Amygdala (tissue), 56 donors: Measurements from ENCODE around the gene SARNP.

Experiments used
- DNase-seq, 56 donors: peaks; one replicate each; lab custom pipeline; 2025; lab: John Stamatoyannopoulos, UW

SARNP gene

DNA sequence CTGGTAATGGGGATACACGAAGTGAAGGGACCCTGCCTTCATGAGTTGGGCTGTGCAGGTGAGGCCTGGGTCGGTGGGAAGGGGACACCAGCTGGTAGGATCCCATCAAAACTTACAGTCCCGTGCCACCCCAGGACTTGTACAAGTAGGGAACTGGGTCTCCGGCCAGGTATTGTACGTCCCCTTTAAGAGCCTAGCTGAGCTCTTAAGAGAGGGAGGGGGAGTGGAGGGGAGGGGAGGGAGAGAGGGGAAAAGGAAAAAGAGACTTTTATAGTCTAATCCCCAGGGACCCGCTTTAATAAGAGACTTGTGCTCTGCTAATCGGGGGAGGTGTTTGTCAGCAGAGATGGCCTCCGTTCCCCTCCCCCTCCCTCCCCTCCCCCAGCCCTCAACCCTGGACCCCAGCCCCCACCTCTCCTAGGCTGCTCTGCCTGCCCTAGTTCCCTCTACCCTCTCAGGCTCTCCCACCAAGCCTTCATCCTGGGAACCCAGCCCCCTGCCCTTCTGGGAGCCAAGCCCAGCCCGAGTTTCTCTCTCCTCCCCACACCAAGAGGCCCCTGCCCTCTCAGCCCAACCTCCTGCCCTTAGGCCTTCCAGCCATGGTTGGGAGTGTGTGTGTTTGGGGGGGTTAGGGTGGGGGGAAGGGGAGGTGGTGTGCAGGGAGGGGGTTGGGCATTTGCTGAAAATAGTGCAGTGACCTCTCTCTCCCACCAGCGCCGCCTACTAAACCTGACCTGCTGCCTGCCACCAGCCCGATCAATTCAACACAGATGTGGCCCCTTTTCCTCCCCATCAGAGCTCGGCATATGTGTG, 72.0 kb downstream of the SARNP start:
- peak in 13 of 56 donors; percentile 11 to 62 (median 24) for DNase-seq

DNA sequence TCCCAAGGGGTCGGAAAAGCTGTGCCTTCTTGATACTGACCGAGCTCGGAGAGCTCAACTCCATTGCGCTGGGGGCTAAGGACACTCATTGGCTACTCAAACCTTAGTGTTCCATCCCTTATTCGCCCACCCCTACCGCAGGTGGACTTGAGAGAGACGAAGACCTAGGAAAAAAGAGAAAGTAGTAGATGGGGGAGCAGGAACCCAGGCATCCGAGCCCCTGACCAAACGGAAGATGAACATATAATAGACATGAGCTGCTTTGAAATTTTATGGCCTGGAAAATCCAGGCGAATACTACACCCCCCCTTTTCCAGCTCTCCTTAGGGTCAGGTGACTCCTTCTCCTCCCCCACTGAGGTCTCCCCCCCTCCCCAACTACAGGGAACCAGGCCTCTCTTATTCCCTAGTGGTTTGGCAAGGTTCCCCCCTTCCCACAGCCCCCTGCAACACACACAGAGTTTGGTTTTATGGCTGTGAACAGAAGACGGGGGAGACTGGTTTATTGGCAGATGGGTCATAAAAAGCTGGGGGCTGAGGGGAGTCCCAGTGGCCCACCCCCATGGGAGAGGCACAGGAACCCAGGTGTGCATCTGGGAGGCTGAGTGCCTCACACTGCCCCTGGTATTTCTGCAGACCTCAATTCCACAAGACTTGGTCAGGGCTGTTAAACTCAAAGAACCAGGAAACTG, 73.0 kb downstream of the SARNP start:
- no peak for DNase-seq

GRCh38 chr12:55743406-55744339, 73.9 kb downstream of the SARNP start:
- peak in 17 of 56 donors; percentile 16 to 64 (median 44) for DNase-seq

- peak in 53 of 56 donors; percentile 27 to 88 (median 71) for DNase-seq
Measured at GRCh38 chr12:55742719-55743405, 74.7 kb downstream of the SARNP start, which contains the start of gene GDF11. GDF11 (plus strand) TSS chr12:55743122; CDS start chr12:55743317, 195 bp downstream.

- DNase-seq: no peak
Measured at GRCh38 chr12:55741931-55742680, 75.4 kb downstream of the SARNP start.

DNA sequence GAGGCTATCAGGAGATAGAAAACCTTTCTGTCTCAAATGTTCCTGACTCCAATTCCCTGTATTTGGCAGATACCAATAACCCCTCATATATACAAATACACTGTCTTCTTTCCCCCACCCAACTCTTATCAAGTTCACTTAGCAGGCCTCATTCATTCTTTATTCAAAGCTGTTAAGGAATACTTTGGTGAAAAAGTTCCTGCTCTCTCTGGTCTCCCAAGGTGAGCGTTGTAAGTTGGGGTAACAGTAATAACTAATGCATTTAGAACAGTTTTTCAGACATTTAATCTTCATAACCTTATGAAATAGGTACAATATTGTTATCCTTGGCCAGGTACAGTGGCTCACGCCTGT, 78.5 kb downstream of the SARNP start:
- DNase-seq: no peak

DNA sequence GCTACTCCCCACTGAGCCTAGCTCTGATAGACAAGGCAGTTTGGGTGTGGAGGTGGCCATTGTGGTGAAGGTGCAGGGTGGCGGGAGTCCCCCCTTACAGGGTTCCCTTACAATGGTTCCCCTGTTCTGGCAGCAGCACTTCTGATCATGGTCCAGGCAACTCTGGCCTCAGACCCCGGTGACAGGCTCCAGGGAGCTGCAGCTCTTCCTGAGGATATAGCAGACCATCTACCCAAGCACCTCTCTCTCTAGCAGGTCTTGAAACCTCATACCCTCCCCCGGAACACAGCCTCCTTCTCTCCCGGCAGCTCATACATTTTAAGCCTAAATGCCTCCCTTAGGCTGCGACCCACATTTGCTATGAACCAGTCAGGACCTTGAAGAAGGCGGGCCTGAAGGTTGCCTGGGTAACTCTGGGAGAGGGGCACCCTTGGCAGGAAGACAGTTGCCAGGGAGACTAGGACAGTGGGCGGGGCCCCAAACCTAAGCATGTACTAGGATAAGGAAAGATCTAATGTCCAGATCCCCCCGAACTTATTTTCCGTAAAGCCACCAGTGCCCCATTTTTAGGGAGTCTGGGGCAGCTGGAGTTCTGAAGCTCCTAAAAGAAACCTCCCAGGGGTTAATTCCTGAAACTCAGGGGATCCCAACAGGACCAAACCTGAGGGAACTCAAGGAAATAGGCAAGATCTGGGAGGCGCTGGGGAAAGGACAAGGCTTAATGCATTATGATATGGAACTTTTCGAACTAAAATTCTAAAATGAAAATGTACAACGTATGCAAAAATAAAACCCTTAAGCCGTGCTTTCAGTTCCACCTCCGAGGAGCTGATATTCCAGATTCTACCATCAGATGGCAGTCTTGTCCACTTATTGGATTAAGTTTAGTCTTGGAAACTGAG, 79.2 kb downstream of the SARNP start:
- DNase-seq: peak in 52 of 56 donors; percentile 37 to 89 (median 74)

DNA sequence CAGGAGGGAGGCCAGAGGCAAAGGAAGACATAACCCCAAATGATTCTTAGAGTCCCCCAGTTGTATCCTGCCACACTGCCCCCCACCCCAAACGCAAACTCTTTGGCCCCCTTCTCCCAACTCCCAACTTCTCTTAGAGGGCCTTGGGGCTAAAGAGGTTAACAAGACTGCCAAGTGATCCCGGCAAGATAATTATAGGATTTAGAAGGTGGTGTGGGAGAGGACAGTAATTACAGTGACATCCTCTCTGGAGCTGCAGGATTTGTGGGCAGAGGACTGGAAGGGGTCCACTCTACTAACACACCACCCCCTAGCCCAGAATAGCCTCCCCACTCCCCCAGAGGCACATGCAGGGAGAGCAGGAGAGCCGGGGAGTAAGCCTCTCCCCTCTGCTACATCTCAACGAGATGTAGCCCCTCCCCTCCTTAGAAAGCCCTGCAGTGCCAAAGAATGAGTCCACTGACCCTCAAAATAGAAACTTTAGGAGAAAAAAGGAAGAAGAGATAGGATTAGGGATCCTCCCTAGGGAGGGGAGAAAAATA, 79.9 kb downstream of the SARNP start:
- DNase-seq: no peak

DNA sequence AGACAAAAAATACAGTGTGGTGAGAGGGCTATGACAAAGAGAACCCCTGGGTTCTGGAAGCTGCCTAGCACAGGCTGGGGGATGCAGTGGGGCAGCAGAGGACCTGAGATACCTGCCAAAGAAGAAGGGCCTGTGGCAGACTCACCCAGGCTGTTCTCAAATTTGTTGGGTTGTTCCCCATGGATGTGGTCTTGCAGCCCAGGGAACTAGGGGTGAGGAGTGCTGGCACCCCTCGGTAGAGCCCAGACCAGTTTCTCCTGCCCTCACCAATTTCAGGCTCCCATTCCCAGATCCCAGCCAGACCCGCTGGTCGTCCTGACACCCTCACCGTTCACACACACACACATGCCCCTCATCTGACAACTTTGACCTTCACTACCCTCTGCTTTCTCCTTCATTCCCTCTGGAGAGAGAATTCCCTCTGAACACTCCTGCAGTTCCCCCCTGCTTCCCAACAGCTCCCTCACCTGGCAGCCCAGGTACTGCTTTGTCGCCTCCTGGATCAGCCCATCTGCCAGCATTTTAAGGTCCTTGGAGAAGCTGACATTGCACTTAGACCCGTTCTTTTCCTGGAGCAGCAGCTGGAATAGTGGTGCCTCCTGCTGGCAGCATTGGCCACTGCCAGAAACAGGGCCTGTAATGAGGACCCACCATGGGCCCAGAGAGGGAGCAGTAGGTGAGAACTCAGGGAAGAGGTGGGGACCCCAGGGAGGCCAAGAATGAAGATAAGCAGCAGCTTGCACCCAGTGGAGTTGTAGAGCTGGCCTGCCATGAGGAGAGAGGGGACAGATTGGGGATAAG, 80.5 kb downstream of the SARNP start:
- DNase-seq: peak in 42 of 56 donors; percentile 13 to 79 (median 44)

DNA sequence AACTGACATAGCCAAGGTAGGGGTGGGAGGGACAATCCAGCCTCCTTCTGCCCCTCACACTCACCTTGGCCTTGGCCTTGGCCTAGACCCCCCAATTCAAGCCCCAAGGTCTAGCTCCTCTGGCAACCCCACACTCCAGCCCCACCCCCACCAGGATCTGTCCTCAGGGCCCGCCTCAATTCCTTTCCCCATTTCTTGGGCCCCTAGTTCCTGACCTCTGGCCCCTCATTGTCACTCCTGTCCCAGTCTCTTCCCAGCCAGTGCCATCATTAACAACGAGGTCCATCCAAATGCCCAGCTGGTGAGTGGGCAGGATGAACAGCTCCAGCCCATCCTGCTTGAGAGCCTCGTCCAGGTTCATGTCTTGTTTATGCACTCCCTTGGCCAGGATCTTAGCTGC, 81.4 kb downstream of the SARNP start:
- DNase-seq: no peak

- no peak for DNase-seq
Measured at GRCh38 chr12:55734595-55734994, 82.9 kb downstream of the SARNP start.

DNA sequence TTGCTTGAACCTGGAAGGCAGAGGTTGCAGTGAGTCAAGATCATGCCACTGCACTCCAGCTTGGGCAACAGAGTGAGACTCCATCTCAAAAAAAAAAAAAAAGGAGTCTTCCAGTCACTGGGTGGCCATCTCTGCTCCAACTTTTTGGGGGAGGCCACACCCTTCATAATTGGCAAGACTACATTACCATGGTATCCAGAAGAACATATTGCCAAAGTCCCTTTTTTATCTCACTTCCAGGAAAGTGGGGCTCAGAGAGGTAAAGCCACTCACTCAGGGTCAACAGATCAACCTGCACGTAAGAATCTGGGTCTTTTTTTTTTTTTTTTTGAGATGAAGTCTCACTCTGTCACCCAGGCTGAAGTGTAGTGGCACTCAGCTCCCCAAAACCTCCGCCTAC, 83.7 kb downstream of the SARNP start:
- no peak for DNase-seq

- DNase-seq: no peak
Measured at GRCh38 chr12:55733021-55733555, 84.4 kb downstream of the SARNP start.

- DNase-seq: no peak
Measured at GRCh38 chr12:55732288-55732687, 85.2 kb downstream of the SARNP start.

DNA sequence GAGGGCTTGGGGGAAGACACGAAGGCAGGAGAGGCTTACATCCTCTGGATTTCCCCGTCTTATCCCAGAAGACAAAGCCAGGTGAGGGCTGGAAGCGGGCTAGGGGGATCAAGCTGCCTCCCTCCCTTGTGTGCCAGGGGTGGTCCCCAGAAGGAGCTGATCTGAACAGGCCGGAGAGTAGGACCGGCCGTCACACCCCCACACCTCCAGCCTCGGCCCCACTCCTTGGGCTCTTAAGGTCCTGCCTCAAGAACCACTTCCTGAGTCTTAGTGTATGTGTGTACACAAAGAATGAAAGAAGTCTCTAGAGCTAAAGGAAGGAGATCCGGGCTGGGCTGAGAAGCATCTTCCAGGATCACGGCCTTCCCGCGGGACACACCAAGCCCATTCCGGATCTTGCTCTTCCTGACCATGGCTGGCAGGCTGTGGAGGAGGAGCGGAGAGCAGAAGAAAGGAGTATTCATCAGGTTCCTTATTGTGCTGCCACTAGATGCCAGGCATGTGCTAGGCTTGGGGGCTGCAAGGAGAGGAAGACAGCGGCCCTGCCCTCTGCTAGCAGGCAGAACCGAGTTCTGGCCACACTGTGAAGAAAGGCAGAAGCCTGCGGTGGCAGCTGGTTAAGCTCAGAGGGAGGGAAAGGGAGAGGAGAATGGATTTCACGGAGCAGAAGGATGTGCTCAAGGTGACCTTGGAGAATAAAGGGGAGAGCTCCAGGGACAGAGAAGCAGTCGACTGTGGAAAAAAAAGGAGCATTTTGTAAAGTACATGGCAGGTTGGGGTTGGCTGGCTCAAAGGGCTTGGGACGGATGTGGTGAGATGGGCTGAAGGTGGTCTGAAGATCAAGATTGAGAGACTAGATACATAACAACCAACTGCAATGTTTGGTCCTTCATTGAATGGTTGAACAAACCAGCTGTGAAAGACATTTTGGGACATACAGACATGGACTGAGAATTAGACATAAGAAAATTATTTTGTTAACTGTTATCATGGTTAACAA, 87.4 kb downstream of the SARNP start:
- peak in 50 of 56 donors; percentile 29 to 80 (median 62) for DNase-seq
